Uterus (tissue), 2 donors: ENCODE data around the gene RASAL2.

Experiments
- POLR2A ChIP-seq, 2 donors: fragments of 450-650 bp; IDR thresholded peaks; one replicate each; pipeline ENCODE4 v1.6.1; 2016; ENCODE audit warnings: antibody characterized with exemption in 2 of 2, mild to moderate bottlenecking in 1 of 2, moderate library complexity in 1 of 2
- TF ChIP-seq, protein P1 (sequence below), 4 experiments: fragments of 200-600 bp in 2 of 4; fragments of 450-650 bp in 2 of 4; sonication (generic) in 2 of 4; IDR thresholded peaks; one replicate each; pipeline ENCODE4 v1.5.1; 2016 to 2019; ENCODE audit warnings: antibody characterized with exemption in 4 of 4, mild to moderate bottlenecking in 2 of 4, moderate library complexity in 1 of 4

- no peak for TF ChIP-seq POLR2A (IDR thresholded peaks at IDR 0.05)
- TF ChIP-seq, protein P1, sequence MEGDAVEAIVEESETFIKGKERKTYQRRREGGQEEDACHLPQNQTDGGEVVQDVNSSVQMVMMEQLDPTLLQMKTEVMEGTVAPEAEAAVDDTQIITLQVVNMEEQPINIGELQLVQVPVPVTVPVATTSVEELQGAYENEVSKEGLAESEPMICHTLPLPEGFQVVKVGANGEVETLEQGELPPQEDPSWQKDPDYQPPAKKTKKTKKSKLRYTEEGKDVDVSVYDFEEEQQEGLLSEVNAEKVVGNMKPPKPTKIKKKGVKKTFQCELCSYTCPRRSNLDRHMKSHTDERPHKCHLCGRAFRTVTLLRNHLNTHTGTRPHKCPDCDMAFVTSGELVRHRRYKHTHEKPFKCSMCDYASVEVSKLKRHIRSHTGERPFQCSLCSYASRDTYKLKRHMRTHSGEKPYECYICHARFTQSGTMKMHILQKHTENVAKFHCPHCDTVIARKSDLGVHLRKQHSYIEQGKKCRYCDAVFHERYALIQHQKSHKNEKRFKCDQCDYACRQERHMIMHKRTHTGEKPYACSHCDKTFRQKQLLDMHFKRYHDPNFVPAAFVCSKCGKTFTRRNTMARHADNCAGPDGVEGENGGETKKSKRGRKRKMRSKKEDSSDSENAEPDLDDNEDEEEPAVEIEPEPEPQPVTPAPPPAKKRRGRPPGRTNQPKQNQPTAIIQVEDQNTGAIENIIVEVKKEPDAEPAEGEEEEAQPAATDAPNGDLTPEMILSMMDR (IDR thresholded peaks at IDR 0.05): no peak
Observed at GRCh38 chr1:178121883-178122282, 28.0 kb downstream of the RASAL2 start.
